ENCODE measurements around the gene ETV2.
"Not testable (repeated sequence)": the region's sequence is repeated elsewhere in the genome, so short reads cannot be mapped to it uniquely, and the experiment has no call there.

ETV2 gene

GRCh38 chr19:35641515-35642151, at the start of gene ETV2:
Gene ETV2 (plus strand): TSS chr19:35641745. CDS start chr19:35642461, 716 bp downstream.
- in situ Hi-C loops (cut with MboI; ENCODE audit: low sequenced_read_pairs), result no loop called here

- in situ Hi-C loops (cut with MboI; ENCODE audit: low sequenced_read_pairs), result no loop called here
Observed at GRCh38 chr19:35592226-35592625, 49.3 kb upstream of the ETV2 start.

DNA sequence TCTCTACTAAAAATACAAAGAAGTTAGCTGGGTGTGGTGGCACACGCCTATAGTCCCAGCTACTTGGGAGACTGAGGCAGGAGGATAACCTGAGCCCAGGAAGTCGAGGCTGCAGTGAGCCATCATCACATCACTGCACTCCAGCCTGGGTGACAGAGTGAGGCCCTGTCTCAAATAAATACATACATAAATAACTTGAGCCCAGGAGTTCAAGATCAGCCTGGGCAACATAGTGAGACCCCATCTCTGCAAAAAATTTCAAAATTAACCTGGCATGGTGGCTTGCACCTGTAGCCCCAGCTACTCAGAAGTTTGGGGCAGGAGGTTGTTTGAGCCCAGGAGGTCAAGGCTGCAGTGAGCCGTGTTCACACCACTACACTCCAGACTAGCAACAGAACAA, 46.5 kb upstream of the ETV2 start:
- in situ Hi-C loops (cut with MboI; ENCODE audit: low sequenced_read_pairs), result not testable (repeated sequence)

DNA sequence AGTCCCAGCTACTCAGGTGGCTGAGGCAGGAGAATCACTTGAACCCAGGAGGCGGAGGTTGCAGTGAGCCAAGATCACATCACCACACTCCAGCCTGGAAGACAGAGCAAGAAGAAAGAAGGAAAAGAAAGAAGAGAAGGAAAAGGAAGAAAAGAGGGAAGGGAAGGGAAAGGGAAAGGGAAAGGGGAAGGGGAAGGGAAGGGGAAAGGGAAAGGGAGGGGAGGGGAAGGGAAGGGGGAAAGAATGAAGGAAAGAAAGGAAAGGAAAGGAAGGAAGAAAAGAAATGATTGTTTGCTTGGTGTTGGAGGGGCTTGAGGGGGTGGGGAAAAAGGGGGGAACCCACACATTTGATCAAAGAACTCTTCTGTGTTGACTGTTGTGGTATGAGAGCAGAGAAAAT, 45.6 kb upstream of the ETV2 start:
- in situ Hi-C loops (cut with MboI; ENCODE audit: low sequenced_read_pairs), result no loop called here

GRCh38 chr19:35596366-35596999, 45.1 kb upstream of the ETV2 start:
- in situ Hi-C loops (cut with MboI; ENCODE audit: low sequenced_read_pairs), result no loop called here

- in situ Hi-C loops (cut with MboI; ENCODE audit: low sequenced_read_pairs), result no loop called here
Observed at GRCh38 chr19:35601971-35602370, 39.6 kb upstream of the ETV2 start.

DNA sequence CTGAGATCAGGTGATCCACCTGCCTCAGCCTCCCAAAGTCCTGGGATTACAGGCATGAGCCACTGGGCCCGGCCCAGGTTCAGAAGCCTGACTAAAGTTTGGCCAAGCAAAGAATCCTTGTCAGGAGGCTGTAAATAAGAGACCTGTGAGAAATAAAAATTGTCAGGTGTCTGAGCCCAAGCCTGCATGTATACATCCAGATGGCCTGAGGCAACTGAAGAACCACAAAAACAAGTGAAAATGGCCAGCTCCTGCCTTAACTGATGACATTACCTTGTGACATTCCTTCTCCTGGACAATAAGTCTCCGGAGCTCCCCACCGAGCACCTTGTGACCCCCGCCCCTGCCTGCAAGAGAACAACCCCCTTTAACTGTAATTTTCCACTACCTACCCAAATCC, 37.1 kb upstream of the ETV2 start:
- in situ Hi-C loops (cut with MboI; ENCODE audit: low sequenced_read_pairs), result not testable (repeated sequence)

DNA sequence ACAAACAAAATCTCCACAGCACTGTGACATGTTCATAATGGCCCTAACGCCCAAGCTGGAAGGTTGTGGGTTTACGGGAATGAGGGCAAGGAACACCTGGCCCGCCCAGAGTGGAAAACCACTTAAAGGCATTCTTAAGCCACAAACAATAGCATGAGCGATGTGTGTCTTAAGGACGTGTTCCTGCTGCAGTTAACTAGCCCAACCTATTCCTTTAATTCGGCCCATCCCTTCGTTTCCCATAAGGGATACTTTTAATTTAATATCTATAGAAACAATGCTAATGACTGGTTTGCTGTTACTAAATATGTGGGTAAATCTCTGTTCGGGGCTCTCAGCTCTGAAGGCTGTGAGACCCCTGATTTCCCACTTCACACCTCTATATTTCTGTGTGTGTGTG, 34.4 kb upstream of the ETV2 start:
- in situ Hi-C loops (cut with MboI; ENCODE audit: low sequenced_read_pairs), result not testable (repeated sequence)

DNA sequence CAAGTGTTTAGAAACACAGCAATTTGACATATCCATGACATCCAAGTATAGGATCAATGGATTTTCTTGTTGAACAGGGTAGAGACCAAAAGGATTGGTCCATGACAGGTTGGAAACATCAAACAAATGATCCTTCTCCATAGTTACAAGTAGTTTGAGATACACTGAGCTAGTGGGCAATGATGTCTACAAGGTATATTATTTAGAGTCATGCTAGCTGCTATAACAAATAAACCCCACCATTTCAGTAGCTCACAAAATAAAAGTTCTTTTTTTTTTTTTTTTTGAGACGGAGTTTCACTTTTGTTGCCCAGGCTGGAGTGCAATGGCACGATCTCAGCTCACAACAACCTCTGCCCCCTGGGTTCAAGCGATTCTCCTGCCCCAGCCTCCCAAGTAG, 33.9 kb upstream of the ETV2 start:
- in situ Hi-C loops (cut with MboI; ENCODE audit: low sequenced_read_pairs), result no loop called here

DNA sequence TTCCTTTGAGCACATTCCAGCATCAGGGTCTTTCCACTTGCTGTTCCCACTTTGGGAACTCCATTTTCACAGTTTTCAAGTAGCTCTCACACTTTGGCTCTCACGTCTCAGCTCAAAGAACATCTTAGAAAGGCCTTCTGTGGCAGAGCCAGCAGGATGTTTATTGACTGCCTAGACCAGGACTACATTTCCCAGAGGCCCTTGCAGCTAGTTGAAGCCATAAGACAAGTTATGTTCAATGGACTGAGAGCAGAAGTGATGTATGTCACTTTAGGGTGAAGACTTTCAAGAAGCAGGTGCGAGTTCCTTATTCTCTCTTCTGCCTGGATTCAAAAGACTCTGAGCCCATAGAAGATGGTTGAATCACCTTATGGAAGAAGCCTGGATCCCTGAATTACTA, 33.3 kb upstream of the ETV2 start:
- in situ Hi-C loops (cut with MboI; ENCODE audit: low sequenced_read_pairs), result no loop called here

DNA sequence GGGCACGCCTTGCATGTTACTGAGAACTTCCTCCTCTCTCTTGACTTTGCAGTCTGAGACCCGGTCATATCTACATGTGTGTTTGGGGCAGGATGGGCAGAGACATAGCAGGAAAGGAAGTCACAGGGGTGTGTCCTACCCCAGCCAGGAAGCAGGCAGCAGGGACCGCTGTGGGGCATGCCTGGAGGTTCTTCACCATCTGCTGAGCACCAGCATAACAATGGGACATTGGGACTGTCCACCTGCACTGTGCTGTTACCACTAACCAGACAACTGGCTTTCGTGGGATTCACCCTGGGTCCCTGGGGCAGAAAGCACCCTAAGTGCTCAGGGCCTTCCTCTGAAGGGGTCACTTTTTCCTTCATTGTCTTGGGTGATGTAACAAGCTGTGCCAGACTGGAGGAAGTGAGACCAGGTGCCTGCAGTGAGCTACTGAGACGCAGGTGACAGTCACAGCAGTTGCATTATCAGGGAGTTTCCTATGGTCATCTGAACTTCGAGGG, 31.6 kb upstream of the ETV2 start:
- in situ Hi-C loops (cut with MboI; ENCODE audit: low sequenced_read_pairs), result no loop called here

DNA sequence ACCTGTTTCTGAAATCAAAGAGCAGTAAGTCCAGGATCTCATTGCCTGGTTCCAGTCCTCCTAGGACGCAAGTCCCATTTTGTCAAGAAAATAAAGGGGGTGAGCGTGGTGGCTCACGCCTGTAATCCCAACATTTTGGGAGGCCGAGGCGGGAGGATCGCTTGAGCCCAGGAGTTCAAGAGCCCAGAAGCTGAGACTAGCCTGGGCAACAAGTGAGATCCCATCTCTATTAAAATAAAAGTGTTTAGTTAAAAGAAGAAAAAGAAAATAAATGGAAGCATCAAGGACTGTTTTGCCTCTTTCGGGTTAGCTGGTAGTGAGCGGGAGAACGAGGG, 29.4 kb upstream of the ETV2 start:
- in situ Hi-C loops (cut with MboI; ENCODE audit: low sequenced_read_pairs), result no loop called here

- in situ Hi-C loops (cut with MboI; ENCODE audit: low sequenced_read_pairs), result no loop called here
Observed at GRCh38 chr19:35612559-35613321, 28.8 kb upstream of the ETV2 start, which contains the start of gene HAUS5. Gene HAUS5 (plus strand): TSS chr19:35612735. CDS start chr19:35612795, 60 bp downstream.

- in situ Hi-C loops (cut with MboI; ENCODE audit: low sequenced_read_pairs), result no loop called here
Observed at GRCh38 chr19:35613574-35613973, 28.0 kb upstream of the ETV2 start.

- in situ Hi-C loops (cut with MboI; ENCODE audit: low sequenced_read_pairs), result no loop called here
Observed at GRCh38 chr19:35615036-35615435, 26.5 kb upstream of the ETV2 start.

DNA sequence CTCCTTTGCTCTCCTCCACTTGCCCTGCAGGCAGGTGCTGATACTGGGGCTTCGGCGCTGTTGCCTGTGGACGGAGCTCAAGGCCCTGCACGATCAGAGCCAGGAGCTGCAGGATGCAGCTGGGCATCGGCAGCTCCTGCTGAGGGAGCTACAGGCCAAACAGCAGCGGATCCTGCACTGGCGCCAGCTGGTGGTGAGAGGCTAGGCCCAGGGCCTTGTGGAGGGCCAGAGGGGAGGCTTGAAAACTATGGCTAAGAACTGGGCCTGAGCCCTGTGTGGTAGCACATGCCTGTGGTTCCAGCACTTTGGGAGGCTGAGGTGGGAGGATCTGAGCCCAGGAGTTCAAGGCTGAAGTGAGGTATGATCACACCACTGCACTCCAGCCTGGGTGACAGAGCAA, 22.7 kb upstream of the ETV2 start:
- in situ Hi-C loops (cut with MboI; ENCODE audit: low sequenced_read_pairs), result no loop called here

DNA sequence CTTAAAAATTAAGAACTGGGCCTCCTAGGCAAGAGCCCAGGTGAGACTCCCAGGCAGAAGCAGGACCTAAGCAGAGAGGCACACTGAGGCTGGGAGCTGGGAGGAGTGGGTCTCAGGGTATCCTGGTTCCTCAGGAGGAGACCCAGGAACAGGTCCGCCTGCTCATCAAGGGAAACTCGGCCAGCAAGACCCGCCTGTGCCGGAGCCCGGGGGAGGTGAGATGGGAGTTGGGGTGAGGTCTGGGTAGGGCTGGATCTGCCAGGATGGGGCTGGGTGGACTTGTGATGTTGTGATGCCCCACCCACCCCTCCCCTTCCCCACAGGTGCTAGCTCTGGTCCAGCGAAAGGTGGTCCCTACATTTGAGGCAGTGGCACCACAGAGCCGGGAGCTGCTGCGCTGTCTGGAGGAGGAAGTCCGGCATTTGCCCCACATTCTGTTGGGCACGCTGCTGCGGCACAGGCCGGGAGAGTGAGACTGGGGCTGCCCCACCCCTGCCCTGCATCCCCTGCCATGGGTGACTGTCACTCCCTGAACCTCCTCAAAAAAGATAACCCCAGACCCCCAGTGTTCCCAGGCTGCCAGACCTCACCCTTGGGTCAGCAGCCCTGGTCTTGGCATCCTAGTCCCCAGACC, 22.1 kb upstream of the ETV2 start:
- in situ Hi-C loops (cut with MboI; ENCODE audit: low sequenced_read_pairs), result no loop called here

DNA sequence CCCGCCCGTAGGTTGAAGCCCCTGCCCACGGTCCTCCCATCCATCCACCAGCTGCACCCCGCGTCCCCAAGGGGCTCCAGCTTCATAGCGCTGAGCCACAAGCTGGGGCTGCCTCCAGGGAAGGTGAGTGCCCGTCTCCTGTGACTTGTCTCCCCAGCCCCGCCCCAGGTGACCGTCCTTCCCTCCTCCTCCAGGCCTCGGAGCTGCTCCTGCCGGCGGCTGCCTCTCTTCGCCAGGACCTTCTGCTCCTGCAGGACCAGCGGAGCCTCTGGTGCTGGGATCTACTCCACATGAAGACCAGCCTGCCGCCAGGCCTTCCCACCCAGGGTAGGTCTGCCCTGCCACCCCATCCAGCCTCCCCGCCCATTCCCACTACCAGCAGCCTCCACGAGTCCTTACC, 21.5 kb upstream of the ETV2 start:
- in situ Hi-C loops (cut with MboI; ENCODE audit: low sequenced_read_pairs), result no loop called here

GRCh38 chr19:35621708-35622107, 19.8 kb upstream of the ETV2 start:
- in situ Hi-C loops (cut with MboI; ENCODE audit: low sequenced_read_pairs), result no loop called here

DNA sequence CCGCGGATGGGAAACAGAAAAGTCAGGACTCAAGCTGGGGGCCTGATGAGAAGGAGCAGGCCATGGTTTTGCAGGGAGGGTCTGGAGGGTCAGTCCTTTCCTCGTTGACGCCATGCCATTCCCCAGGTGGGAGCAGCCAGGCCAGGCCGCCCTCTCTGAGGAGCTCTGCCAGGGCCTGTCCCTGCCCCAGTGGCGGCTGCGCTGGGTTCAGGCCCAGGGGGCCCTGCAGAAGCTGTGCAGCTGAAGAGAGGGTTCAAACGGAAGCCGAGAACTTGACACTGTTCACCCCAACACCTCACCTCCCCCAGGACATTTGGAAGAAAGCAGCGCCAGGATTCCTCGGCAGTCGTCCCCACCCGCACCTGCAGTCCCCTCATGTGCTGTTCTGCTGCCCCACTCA, 18.8 kb upstream of the ETV2 start:
- in situ Hi-C loops (cut with MboI; ENCODE audit: low sequenced_read_pairs), result no loop called here

DNA sequence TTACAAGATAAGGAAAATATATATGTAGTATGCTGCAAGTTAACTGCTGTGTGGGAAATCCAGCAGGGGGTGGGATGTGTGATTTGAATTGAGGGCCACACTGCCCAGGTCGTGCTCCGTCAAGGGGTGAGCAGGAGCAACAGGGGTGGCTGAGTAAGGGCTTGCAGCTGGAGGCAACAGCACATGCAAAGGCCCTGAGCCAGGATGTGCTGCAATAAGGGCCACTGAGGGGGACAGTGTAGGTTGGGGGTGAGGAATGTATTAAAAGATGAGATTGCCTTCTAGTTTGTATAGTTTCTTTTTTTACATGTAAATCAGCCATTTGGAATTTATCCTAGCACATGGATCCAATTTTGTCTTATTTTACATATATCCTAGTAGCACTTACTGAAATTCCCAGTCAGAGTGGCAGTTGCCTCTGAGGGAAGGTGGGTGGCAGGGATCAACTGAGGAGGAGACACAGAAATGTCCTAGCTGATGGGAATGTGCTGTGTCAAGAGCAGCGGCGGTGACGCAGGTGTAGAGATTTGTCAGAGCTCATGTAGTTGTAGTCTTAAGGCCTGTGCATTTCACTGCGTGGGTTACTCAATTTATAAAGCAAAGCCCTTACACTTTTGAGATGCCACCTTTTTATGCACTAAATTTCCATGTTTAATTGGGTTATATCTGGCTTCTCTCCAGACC, 18.1 kb upstream of the ETV2 start:
- in situ Hi-C loops (cut with MboI; ENCODE audit: low sequenced_read_pairs), result no loop called here

Data from HL-60/S4 treated with retinoic acid at 250 ng/mL for 4 days and 3 days (cell line).